GM18520 (cell line): ENCODE results near the gene PRDX5.

ENCODE experiments used
- ATAC-seq: cut with Tn5 transposase; IDR thresholded peaks from one replicate; pipeline ENCODE4 v1.9.1; 2021; ENCODE audit not compliant: unreplicated experiment

PRDX5 gene

GRCh38 chr11:64359712-64360445 is 42.0 kb downstream of the PRDX5 start:
- no peak for ATAC-seq

DNA sequence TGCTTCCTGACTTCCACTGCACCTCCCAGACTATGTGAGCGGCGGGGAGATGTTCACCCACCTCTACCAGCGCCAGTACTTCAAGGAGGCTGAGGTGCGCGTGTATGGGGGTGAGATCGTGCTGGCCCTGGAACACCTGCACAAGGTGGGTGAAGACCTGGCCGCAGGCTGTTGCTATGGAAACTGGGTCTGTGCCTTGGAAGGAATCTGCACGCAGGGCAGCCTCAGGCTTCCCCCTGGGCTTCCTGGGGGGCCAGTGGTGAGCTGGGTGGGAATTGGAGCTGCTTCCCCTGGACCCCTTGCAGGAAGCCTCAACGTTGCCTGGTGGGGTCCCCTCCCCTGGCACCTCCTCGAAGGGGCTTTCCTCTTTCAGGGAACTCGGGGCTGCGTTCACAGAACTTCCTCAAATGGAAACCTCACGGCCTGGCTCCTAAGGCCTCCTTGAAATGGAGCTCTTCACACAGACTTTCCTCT is 42.6 kb downstream of the PRDX5 start:
- ATAC-seq = no peak

DNA sequence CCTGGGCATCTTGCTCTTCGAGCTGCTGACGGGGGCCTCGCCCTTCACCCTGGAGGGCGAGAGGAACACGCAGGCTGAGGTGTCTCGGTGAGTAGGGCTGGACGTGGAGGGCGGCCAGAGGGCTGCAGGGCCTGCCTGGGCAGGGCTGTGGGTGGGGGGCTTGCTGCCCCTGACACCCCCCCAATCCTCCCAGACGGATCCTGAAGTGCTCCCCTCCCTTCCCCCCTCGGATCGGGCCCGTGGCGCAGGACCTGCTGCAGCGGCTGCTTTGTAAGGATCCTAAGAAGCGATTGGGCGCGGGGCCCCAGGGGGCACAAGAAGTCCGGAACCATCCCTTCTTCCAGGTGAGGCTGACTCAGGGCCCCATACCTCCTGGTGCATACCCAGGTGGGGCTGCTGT is 43.7 kb downstream of the PRDX5 start:
- no peak for ATAC-seq

DNA sequence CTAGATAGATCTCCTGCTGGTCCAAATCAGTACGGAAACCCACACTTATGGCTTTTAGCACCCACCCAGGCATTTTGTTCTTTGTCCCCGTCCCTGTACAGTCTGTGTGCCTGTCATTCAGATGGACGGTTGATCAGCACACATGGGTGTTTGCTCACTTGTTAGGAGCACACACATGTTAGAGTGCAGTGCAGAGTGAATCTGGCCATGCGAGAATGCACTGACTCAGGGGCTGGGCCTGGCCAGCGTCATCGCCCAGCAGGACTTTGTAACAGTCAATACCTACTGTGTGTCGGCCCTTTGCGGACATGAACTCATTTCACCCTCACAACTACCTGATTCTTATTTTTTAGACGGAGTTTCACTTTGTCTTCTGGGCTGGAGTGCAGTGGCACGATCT is 44.4 kb downstream of the PRDX5 start:
- no peak for ATAC-seq

DNA sequence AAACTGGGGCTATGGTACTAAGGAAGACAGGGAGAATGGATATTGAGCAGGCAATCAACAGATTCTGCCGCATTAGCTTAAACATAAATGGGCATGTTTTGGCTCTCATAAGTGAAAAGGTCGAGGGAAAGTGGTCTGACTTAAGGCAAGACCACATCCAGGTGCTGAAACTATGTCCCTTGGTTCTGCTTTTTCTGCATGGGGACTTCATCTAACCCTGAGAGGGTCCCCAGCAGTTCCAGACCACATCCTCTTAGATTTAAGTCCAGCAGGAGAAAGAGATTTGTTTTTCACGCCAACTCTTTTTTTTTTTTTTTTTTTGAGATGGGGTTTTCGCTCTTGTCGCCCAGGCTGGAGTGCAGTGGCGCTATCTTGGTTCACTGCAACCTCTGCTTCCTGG is 46.5 kb downstream of the PRDX5 start:
- no peak for ATAC-seq

DNA sequence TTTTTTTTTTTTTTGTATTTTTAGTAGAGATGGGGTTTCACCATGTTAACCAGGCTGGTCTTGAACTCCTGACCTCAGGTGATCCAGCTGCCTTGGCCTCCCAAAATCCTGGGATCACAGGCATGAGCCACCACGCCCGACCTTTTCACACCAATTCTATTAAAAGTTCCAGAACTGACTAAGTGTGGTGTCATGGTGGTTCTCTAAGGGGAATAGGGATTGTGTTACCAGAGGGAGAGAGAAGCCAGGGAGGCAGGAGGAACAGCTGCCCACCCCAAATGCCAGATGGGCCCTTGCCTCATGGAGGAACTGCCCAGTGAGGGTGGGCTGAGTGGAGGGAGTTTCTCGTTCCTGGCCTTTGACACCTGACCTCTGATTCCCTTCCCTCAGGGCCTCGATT is 47.0 kb downstream of the PRDX5 start:
- no peak for ATAC-seq

GRCh38 chr11:64366751-64367150 is 48.8 kb downstream of the PRDX5 start:
- ATAC-seq = no peak

- ATAC-seq = no peak
Measured at GRCh38 chr11:64367931-64368672, 50.2 kb downstream of the PRDX5 start.

DNA sequence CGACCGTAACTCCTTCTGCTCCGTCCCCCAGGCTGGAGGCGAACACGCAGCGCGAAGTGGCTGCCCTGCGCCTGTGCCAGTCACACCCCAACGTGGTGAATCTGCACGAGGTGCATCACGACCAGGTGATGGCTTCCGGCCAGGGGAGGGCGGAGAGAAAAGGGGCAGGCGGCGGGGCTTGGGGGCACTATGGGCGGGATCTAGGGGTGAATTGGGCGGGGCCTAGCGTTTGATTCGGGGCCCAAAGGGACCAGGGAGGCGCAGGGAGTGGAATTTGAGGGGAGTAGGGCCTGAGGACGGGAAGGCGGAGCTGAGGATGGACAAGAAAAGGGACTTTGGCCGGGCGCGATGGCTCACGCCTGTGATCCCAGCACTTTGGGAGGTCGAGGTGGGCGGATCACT is 50.8 kb downstream of the PRDX5 start:
- no peak for ATAC-seq

DNA sequence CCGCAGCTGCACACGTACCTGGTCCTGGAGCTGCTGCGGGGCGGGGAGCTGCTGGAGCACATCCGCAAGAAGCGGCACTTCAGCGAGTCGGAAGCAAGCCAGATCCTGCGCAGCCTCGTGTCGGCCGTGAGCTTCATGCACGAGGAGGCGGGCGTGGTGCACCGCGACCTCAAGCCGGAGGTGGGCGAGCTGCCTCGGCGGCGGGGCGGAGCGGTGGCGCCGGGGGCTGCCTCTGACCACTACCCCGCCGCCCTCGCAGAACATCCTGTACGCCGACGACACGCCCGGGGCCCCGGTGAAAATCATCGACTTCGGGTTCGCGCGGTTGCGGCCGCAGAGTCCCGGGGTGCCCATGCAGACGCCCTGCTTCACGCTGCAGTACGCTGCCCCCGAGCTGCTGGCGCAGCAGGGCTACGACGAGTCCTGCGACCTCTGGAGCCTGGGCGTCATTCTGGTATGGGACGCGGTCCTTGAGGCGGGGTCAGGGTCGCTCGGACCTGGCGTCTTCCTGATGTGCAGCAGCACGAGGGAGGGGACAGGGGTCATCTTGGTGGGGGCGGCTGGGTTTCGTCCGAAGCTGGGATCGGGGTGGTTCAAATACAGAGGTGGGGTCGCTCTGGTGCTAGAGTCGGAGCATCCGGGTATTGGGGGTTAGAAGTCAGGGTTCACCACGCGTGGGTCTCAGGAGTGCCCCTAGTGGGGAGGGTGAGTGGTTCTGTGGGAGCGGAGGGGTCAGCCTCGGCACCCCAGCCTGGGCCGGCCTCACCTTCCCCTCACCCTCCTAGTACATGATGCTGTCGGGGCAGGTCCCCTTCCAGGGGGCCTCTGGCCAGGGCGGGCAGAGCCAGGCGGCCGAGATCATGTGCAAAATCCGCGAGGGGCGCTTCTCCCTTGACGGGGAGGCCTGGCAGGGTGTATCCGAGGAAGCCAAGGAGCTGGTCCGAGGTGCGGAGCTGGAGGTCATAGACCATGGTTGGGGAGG is 51.8 kb downstream of the PRDX5 start:
- no peak for ATAC-seq

- ATAC-seq = no peak
Measured at GRCh38 chr11:64371201-64371600, 53.3 kb downstream of the PRDX5 start.
